ENCODE results near the gene SAPCD2.

SAPCD2 gene

GRCh38 chr9:137020771-137021567 is 49.4 kb downstream of the SAPCD2 start:
- in situ Hi-C loops (cut with MboI; ENCODE audit: low sequenced_read_pairs) = no loop called here

GRCh38 chr9:137019891-137020683 is 50.3 kb downstream of the SAPCD2 start:
- in situ Hi-C loops (cut with MboI; ENCODE audit: low sequenced_read_pairs) = no loop called here

GRCh38 chr9:137018761-137019559 is 51.4 kb downstream of the SAPCD2 start:
- in situ Hi-C loops (cut with MboI; ENCODE audit: low sequenced_read_pairs) = no loop called here

- in situ Hi-C loops (cut with MboI; ENCODE audit: low sequenced_read_pairs) = no loop called here
Measured at GRCh38 chr9:137017791-137018497, 52.4 kb downstream of the SAPCD2 start.

- in situ Hi-C loops (cut with MboI; ENCODE audit: low sequenced_read_pairs) = no loop called here
Measured at GRCh38 chr9:137017071-137017470, 53.3 kb downstream of the SAPCD2 start.

GRCh38 chr9:137016436-137016835 is 53.9 kb downstream of the SAPCD2 start:
- in situ Hi-C loops (cut with MboI; ENCODE audit: low sequenced_read_pairs) = no loop called here

GRCh38 chr9:137015976-137016375 is 54.4 kb downstream of the SAPCD2 start:
- in situ Hi-C loops (cut with MboI; ENCODE audit: low sequenced_read_pairs) = no loop called here

- in situ Hi-C loops (cut with MboI; ENCODE audit: low sequenced_read_pairs) = no loop called here
Measured at GRCh38 chr9:137015540-137015930, 54.8 kb downstream of the SAPCD2 start.

GRCh38 chr9:137014776-137015539 is 55.4 kb downstream of the SAPCD2 start:
- in situ Hi-C loops (cut with MboI; ENCODE audit: low sequenced_read_pairs) = no loop called here

- in situ Hi-C loops (cut with MboI; ENCODE audit: low sequenced_read_pairs) = no loop called here
Measured at GRCh38 chr9:137014166-137014565, 56.2 kb downstream of the SAPCD2 start.

- in situ Hi-C loops (cut with MboI; ENCODE audit: low sequenced_read_pairs) = no loop called here
Measured at GRCh38 chr9:137013571-137013940, 56.8 kb downstream of the SAPCD2 start.

GRCh38 chr9:137012694-137013570 is 57.4 kb downstream of the SAPCD2 start:
- in situ Hi-C loops (cut with MboI; ENCODE audit: low sequenced_read_pairs) = no loop called here
